B cell (primary cell): ENCODE data around the gene ESYT3. TPM values are rescaled to one million over a fixed set of nuclear protein-coding genes. Genes with fewer than 3 reads are reported as not detected.

ENCODE experiments used
- ATAC-seq: fragments of 200-7000 bp; cut with Tn5 transposase; one replicate; pipeline ENCODE4 v1.10.0; 2021; ENCODE audit warnings: low read depth, mild to moderate bottlenecking, moderate number of reproducible peaks, moderate library complexity
- CTCF ChIA-PET: fragments of 350-600 bp; sonication (Branson Sonifier 250); formaldehyde crosslinking; loops from one replicate; lab custom pipeline; 2021; ENCODE audit warnings: antibody characterized with exemption, inconsistent platforms; lab: Charles Lee
- POLR2A ChIA-PET: fragments of 350-600 bp; sonication (Branson Sonifier 250); formaldehyde crosslinking; loops from one replicate; lab custom pipeline; 2021; ENCODE audit warnings: antibody characterized with exemption; lab: Charles Lee
- DNase-seq: peaks from one replicate; pipeline ENCODE4 v3.0.0; 2013
- H2AFZ ChIP-seq: 2 replicates; pipeline ENCODE4 v1.6.1; 2012; ENCODE audit warnings: mild to moderate bottlenecking, low read depth, low read length; ENCODE audit not compliant: insufficient read depth, poor library complexity, severe bottlenecking
- H3K27ac ChIP-seq, 2 donors: 1 replicate in 1 of 2; 2 replicates in 1 of 2; pipeline ENCODE4 v1.5.1; 2012 to 2013; ENCODE audit warnings: low read length in 2 of 2, mild to moderate bottlenecking in 2 of 2, moderate library complexity in 1 of 2
- H3K27me3 ChIP-seq, 4 experiments: fragments of 200-600 bp in 1 of 4; sonication (generic) in 1 of 4; replicated peaks in 1 of 4; 1 replicate in 2 of 4; 2 replicates in 2 of 4; pipeline versions ENCODE4 v1.6.1 to v1.7.0; 2013 to 2016; ENCODE audit warnings: low read length in 3 of 4, mild to moderate bottlenecking in 2 of 4, mixed read lengths in 1 of 4, moderate library complexity in 1 of 4; ENCODE audit not compliant: insufficient read depth in 4 of 4, control insufficient read depth in 3 of 4; ENCODE audit errors: control extremely low read depth in 1 of 4
- H3K36me3 ChIP-seq, 2 experiments: replicated peaks in 1 of 2; 1 replicate in 1 of 2; 2 replicates in 1 of 2; pipeline versions ENCODE4 v1.6.1 to v1.7.1; 2013; ENCODE audit warnings: low read length in 1 of 2; ENCODE audit not compliant: insufficient read depth in 2 of 2, control insufficient read depth in 1 of 2; ENCODE audit errors: control extremely low read depth in 1 of 2, extremely low read depth in 1 of 2
- H3K4me1 ChIP-seq, 2 donors: fragments of 200-600 bp in 1 of 2; sonication (generic) in 1 of 2; 1 replicate in 1 of 2; 2 replicates in 1 of 2; pipeline versions ENCODE4 v1.5.1 to v1.6.1; 2013 to 2017; ENCODE audit warnings: low read length in 2 of 2; ENCODE audit not compliant: control insufficient read depth in 2 of 2, insufficient read depth in 2 of 2
- H3K4me2 ChIP-seq: replicated peaks from 2 replicates; pipeline ENCODE3; 2012; ENCODE audit warnings: mild to moderate bottlenecking, low read depth, low read length; ENCODE audit not compliant: poor library complexity, severe bottlenecking
- H3K4me3 ChIP-seq, 5 experiments: fragments of 200-600 bp in 1 of 5; sonication (generic) in 1 of 5; 1 replicate in 3 of 5; 2 replicates in 2 of 5; pipeline versions ENCODE4 v1.5.1 to v1.7.0; 2011 to 2016; ENCODE audit warnings: low read length in 4 of 5, mild to moderate bottlenecking in 4 of 5, low read depth in 2 of 5, control low read depth in 1 of 5, moderate library complexity in 1 of 5; ENCODE audit not compliant: insufficient read depth in 1 of 5; ENCODE audit errors: control extremely low read depth in 1 of 5, extremely low read depth in 1 of 5
- H3K79me2 ChIP-seq: fragments of 200-600 bp; sonication (generic); one replicate; pipeline ENCODE4 v1.6.0; 2016; ENCODE audit warnings: low read length; ENCODE audit not compliant: control insufficient read depth, insufficient read depth
- H3K9ac ChIP-seq: fragments of 200-600 bp; sonication (generic); 2 replicates; pipeline ENCODE4 v1.6.1; 2017; ENCODE audit warnings: mild to moderate bottlenecking, low read length, moderate library complexity
- H3K9me3 ChIP-seq, 3 donors: one replicate each; pipeline versions ENCODE4 v1.6.1 to v1.7.1; 2013; ENCODE audit warnings: low read length in 2 of 3; ENCODE audit not compliant: control insufficient read depth in 2 of 3, insufficient read depth in 1 of 3; ENCODE audit errors: control extremely low read depth in 1 of 3
- H4K20me1 ChIP-seq: 2 replicates; pipeline ENCODE4 v1.6.0; 2012; ENCODE audit warnings: mild to moderate bottlenecking, low read length; ENCODE audit not compliant: insufficient read depth, control insufficient read depth, poor library complexity, severe bottlenecking
- H3K27ac Mint-ChIP-seq: one replicate; pipeline ENCODE4 v1.8.0; 2021; ENCODE audit warnings: mixed read lengths
- H3K27me3 Mint-ChIP-seq: one replicate; pipeline ENCODE4 v1.8.0; 2021; ENCODE audit warnings: mixed read lengths
- H3K4me1 Mint-ChIP-seq: one replicate; pipeline ENCODE4 v1.8.0; 2021; ENCODE audit warnings: mixed read lengths
- H3K4me3 Mint-ChIP-seq: one replicate; pipeline ENCODE4 v1.8.0; 2021; ENCODE audit warnings: mixed read lengths
- H3K9me3 Mint-ChIP-seq: one replicate; pipeline ENCODE4 v1.8.0; 2022; ENCODE audit warnings: mixed read lengths; ENCODE audit not compliant: insufficient read depth
- EZH2 ChIP-seq: IDR thresholded peaks from 2 replicates; pipeline ENCODE4 v1.6.1; 2012; ENCODE audit warnings: borderline replicate concordance, low read depth, mild to moderate bottlenecking, moderate library complexity, low read length; ENCODE audit not compliant: insufficient read depth, poor library complexity, severe bottlenecking
- WGBS: methylation state at CpG from one replicate; pipeline ENCODE4 v1.1.5; 2013; ENCODE audit warnings: missing lambda C conversion rate; ENCODE audit not compliant: insufficient coverage; 5-methylcytosine and 5-hydroxymethylcytosine counted together
- intact Hi-C: fragments of 100-400 bp; cut with micrococcal nuclease; formaldehyde crosslinking; loops from one replicate; pipeline ENCODE4 v1.10.0; 2022
- polyA plus RNA-seq: library from polyadenylated mRNA; depleted of rRNA; stranded (reverse); fragments of >200 nt; gene quantifications from 2 replicates; pipeline ENCODE4 v1.2.3, GENCODE V29; 2012
- total RNA-seq, 2 donors: library from RNA; stranded (reverse); fragments of 120-200 nt in 1 of 2; gene quantifications; 1 replicate in 1 of 2; 2 replicates in 1 of 2; pipeline versions ENCODE4 v1.2.3 to v1.2.4, GENCODE V29; 2013 to 2022
- TF ChIP-seq, protein P1 (sequence below): fragments of 200-600 bp; IDR thresholded peaks from one replicate; pipeline ENCODE4 v1.8.0; 2022; ENCODE audit warnings: antibody characterized with exemption, mild to moderate bottlenecking

ESYT3 gene
- total and polyA plus RNA-seq, 2 donors (not counting 1 experiment from before 2014, with no cell fraction given): not detected

DNA sequence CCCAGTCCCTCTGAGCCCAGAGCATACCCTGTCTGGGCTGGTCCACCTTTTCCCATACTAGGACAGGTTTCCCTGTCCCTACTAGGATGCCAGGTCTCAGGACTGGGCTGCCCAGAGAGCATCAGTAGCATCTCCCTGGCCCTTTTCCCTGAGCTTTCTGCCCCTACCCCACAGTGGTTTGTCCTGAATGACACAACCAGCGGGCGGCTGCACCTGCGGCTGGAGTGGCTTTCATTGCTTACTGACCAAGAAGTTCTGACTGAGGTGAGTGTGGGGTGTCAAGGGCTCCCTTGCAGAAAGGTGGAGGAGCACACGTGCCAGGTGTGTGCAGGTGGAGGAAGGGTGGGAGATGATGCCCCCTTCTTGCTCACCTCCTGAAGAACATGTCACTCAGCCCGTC, 33.5 kb downstream of the ESYT3 start:
- intact Hi-C loops: no loop called here

DNA sequence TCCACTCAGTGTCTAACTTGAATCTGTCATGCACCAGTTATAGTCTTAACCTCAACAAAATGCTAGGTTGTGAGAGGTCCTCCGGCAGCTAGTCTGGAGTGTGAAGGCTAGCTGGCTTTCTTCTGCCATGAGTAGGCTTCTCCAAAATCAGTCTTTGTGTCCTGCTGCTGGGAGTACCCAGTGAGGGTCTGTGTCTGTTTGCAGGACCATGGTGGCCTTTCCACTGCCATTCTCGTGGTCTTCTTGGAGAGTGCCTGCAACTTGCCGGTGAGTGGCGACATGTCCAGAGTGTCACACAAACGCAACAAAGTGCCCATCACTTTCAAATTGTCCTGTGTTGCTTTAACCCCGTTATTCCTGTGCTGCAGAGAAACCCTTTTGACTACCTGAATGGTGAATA, 34.0 kb downstream of the ESYT3 start:
- H3K27me3 Mint-ChIP-seq: peaks cover 18% of the 10 kb centered on the region
- CTCF ChIA-PET: no interaction called here

More for the DNA sequence above, 33.5 kb downstream of the ESYT3 start:
- WGBS: no CpG with 5 or more reads among the region's 5 CpGs
- H3K4me1 ChIP-seq: no peaks in the 10 kb centered on the region
- ChIA-PET POLR2A (no interaction called here), CTCF (no interaction called here)
- Mint-ChIP-seq H3K27me3 (peaks cover 15% of the 10 kb centered on the region), H3K27ac (no peak overlapping the region), H3K4me1 (no peaks in the 10 kb centered on the region), H3K9me3 (no peaks in the 10 kb centered on the region), H3K4me3 (no peak overlapping the region)
- H2AFZ ChIP-seq: no peak overlapping the region
- ATAC-seq (no peak), DNase-seq (no peak)
- H3K79me2 ChIP-seq: no peaks in the 10 kb centered on the region
- no peaks in the 10 kb centered on the region for H3K36me3 ChIP-seq
- H3K4me3 ChIP-seq: no peak overlapping the region
- H3K9me3 ChIP-seq: peaks cover 0 to 3% (median 0%) of the 10 kb centered on the region in 3 donors
- H3K27me3 ChIP-seq: no peaks in the 10 kb centered on the region
- H3K27ac ChIP-seq: no peak overlapping the region
- no peak for TF ChIP-seq EZH2
- TF ChIP-seq, protein P1, sequence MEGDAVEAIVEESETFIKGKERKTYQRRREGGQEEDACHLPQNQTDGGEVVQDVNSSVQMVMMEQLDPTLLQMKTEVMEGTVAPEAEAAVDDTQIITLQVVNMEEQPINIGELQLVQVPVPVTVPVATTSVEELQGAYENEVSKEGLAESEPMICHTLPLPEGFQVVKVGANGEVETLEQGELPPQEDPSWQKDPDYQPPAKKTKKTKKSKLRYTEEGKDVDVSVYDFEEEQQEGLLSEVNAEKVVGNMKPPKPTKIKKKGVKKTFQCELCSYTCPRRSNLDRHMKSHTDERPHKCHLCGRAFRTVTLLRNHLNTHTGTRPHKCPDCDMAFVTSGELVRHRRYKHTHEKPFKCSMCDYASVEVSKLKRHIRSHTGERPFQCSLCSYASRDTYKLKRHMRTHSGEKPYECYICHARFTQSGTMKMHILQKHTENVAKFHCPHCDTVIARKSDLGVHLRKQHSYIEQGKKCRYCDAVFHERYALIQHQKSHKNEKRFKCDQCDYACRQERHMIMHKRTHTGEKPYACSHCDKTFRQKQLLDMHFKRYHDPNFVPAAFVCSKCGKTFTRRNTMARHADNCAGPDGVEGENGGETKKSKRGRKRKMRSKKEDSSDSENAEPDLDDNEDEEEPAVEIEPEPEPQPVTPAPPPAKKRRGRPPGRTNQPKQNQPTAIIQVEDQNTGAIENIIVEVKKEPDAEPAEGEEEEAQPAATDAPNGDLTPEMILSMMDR: no peak
- no peak overlapping the region for H3K4me2 ChIP-seq
- no peaks in the 10 kb centered on the region for H4K20me1 ChIP-seq
- H3K9ac ChIP-seq: no peak overlapping the region

More for the DNA sequence above, 34.0 kb downstream of the ESYT3 start:
- ATAC-seq: no peak
- DNase-seq: no peak
- H3K27ac Mint-ChIP-seq: no peak overlapping the region
- Histone ChIP-seq H3K79me2 (no peaks in the 10 kb centered on the region), H3K4me3 (no peak overlapping the region), H2AFZ (no peak overlapping the region), H3K9ac (no peak overlapping the region), H3K9me3 (peaks cover 0 to 3% (median 0%) of the 10 kb centered on the region in 3 donors), H3K27me3 (no peaks in the 10 kb centered on the region), H3K36me3 (no peaks in the 10 kb centered on the region), H4K20me1 (no peaks in the 10 kb centered on the region), H3K4me1 (no peaks in the 10 kb centered on the region), H3K4me2 (no peak overlapping the region), H3K27ac (no peak overlapping the region)
- TF ChIP-seq EZH2: no peak
- TF ChIP-seq, protein P1: no peak
- H3K9me3 Mint-ChIP-seq: no peaks in the 10 kb centered on the region
- WGBS: 82% methylated on average over 5 of the region's 6 CpGs
- H3K4me1 Mint-ChIP-seq: no peaks in the 10 kb centered on the region
- no peak overlapping the region for H3K4me3 Mint-ChIP-seq
- intact Hi-C loops: no loop called here
- POLR2A ChIA-PET: no interaction called here
